Measurements from ENCODE around the gene TRPC3. TPM values are rescaled to one million over a fixed set of nuclear protein-coding genes. Genes with fewer than 3 reads are reported as not detected.

The TRPC3 gene
- polyA plus RNA-seq: under 1 TPM in 2 of 3 donors, not detected in 1; 0.08 to 0.18 TPM

GRCh38 chr4:121951521-121952110, at the start of gene TRPC3:
TRPC3 (minus strand) TSS chr4:121952060; CDS start chr4:121951680, 380 bp downstream.
- H3K27ac ChIP-seq (ENCODE audit: low read depth, low read length): no peak within 1 kb of the TSS
- 0 to 1% (median 1%) methylated on average over 51 to 69 of the region's 69 CpGs for WGBS, 3 donors

DNA sequence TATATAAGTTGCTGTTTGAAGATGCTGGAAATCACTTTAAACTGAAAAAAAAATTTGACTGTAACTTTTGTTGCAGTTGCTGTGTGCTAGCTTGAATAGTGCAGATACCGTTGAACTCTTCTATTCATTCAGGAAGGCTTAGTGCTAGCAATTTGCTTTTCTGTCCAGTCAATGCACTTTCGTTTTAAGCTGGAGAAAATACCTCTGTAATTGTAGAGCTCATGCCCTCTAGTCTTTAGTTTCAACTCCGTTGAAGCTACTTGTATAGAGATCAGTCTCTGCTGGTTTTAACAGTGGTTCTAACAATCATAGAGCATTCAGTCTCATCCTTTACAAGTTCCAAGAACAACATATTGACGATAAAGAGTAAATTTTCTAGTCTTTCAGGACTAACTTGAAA, 49.0 kb upstream of the TRPC3 start:
- 55 to 67% (median 67%) methylated on average over 4 of the region's 4 CpGs for WGBS, 3 donors
- H3K27ac ChIP-seq (ENCODE audit: low read depth, low read length): no peak overlapping the region

DNA sequence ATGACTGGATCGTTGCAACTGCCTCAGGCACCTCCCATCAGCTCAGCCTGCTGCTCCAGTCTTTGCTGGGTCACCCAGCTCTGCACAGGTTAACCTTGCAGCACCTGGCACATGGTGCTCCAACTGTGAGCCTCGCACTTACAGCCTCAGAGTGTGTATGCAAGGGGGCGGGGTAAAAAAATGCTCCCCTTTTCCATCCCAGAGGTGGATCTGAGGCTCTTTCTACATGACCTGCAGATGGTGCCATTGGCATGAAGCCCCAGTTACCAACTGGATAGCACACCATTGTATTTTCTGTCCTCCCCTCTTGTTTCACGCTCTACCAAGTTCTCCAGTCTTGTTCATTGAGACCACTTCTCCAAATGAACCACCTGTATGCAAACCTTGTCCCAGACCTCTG, 46.2 kb upstream of the TRPC3 start:
- no peak overlapping the region for H3K27ac ChIP-seq (ENCODE audit: low read depth, low read length)
- WGBS, 3 donors: 62 to 72% (median 69%) methylated on average over 4 of the region's 4 CpGs

DNA sequence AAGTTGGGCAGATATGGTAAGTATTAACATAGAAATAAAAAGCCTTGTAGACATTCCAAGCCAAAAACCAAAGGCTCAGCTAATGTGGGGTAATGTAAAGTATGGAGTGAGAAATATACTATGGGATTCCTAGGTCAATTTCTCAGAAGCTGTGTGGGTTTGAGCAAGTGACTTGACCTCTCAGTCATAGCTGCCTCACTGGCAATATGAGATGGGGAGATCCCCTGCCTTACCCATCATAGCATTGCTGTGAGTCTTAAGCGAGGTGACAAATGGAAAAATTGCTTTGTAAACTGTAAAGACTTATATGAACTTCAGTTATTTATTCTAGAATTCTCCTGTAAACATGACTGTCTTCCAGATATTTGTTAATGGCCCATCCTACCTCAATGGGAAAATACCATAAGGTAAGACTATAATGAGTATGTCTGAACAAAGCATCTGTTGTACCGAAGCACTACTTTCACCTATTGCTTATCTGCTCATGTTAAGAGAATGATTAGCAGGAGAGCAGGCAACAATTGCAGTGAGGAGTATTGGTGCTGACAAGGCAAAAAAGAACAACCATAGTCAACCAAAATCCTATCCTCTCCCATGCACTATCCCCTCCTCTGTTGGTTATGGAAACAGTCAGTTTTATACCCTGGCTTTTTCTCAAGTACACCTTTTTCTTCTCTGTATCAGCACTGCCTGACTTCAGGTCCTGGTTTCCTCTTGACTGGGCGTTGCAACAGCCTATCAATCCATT, 44.1 kb upstream of the TRPC3 start:
- 45 to 83% (median 77%) methylated on average over 3 of the region's 3 CpGs for WGBS, 3 donors
- no peak overlapping the region for H3K27ac ChIP-seq (ENCODE audit: low read depth, low read length)

GRCh38 chr4:121991968-121992367, 40.1 kb upstream of the TRPC3 start:
- no peak overlapping the region for H3K27ac ChIP-seq (ENCODE audit: low read depth, low read length)

GRCh38 chr4:121990489-121990888, 38.6 kb upstream of the TRPC3 start:
- no peak overlapping the region for H3K27ac ChIP-seq (ENCODE audit: low read depth, low read length)
- 73 to 82% (median 81%) methylated on average over 6 of the region's 6 CpGs for WGBS, 3 donors

- H3K27ac ChIP-seq (ENCODE audit: low read depth, low read length): no peak overlapping the region
- WGBS, 3 donors: 24 to 57% (median 56%) methylated on average over 10 of the region's 10 CpGs
Observed at GRCh38 chr4:121989715-121990114, 37.9 kb upstream of the TRPC3 start.

DNA sequence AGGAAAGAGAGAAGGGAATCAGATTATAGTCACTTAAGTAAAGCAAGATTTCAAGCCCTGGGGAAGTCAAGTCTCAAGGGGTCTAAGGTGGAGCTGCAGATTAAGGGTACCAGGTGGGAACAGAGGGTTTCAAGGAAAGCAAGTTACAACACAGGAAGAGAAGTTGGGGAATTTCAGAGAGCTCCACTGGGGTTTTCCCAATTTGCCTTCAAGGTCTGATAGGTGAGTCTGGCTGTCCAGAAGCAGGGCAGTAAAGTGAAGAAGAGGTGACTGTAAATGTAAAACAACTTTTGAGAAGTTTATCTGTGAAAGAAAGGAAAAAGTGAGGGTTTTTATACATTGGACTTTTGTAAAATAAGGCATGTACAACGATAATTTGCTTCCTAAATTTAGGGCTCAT, 37.1 kb upstream of the TRPC3 start:
- WGBS, 3 donors: 68 to 88% (median 88%) methylated on average over 1 of the region's 1 CpG
- no peak overlapping the region for H3K27ac ChIP-seq (ENCODE audit: low read depth, low read length)

- no peak overlapping the region for H3K27ac ChIP-seq (ENCODE audit: low read depth, low read length)
- 73 to 83% (median 73%) methylated on average over 3 of the region's 3 CpGs for WGBS, 3 donors
Observed at GRCh38 chr4:121980643-121981042, 28.8 kb upstream of the TRPC3 start.

GRCh38 chr4:121978172-121978516, 26.3 kb upstream of the TRPC3 start:
- WGBS, 3 donors: 89 to 94% (median 91%) methylated on average over 2 of the region's 2 CpGs

GRCh38 chr4:121977251-121978171, 25.7 kb upstream of the TRPC3 start:
- no peak overlapping the region for H3K27ac ChIP-seq (ENCODE audit: low read depth, low read length)
- 57 to 65% (median 62%) methylated on average over 9 of the region's 9 CpGs for WGBS, 3 donors

More at GRCh38 chr4:121978172-121978516, 26.3 kb upstream of the TRPC3 start:
- H3K27ac ChIP-seq (ENCODE audit: low read depth, low read length): no peak overlapping the region

DNA sequence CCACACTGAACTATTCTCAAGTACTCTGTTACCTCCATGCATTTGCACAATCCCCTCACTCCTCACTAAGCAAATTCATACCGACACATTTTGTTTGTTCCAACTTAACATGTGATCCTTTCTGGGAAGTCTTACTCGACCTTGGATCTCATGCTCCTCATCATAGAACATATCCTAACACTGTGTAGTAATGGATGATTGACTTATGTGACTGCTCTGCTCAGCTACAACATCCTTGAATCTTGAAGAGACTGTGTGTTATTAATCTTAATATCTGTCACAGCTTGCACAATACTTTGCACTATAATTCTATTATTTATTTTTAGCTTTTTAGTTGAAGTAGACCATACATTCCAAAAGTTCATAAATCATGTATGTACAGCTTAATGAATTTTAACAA, 23.9 kb upstream of the TRPC3 start:
- H3K27ac ChIP-seq (ENCODE audit: low read depth, low read length): no peak overlapping the region
- 43 to 72% (median 69%) methylated on average over 2 of the region's 2 CpGs for WGBS, 3 donors

DNA sequence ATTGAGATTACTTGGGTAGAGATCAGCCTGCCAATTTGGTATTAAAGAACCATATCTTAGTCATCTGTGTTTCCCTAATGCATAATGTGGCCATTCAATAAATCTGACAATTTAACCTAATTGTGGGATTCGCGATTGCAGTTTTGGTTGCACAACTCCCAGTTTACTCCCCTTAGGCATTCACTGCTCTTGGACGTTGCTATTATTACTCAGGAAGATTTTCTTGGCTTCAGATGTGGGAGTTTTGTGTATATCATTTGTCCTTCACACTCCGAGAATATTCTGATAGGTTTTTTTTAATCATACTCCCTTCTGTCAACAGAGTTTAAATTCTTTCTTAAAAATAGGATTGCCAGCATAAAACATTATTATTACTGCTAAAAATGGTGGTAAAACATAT, 22.0 kb upstream of the TRPC3 start:
- 56 to 61% (median 61%) methylated on average over 4 of the region's 4 CpGs for WGBS, 3 donors
- no peak overlapping the region for H3K27ac ChIP-seq (ENCODE audit: low read depth, low read length)

DNA sequence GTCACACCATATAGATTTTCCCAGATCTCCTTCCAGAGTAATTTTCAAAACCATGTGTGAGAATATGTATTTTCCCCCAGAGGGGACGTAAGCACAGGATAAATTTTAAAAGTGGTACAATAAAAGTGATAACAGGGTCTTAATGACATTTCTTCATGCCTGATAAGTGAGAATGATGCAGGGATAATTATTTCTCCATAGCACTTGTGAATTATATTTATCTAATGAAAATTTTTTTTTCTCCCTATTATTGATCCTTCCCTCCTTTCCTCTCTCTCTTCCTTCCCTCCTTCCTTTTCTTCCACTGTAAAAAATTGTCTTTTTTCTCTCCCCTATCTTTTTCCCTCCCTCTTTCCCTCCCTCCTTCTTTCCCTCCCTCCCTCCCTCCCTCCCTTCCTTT, 17.0 kb upstream of the TRPC3 start:
- WGBS, 3 donors: 46 to 77% (median 70%) methylated on average over 1 of the region's 1 CpG
- no peak overlapping the region for H3K27ac ChIP-seq (ENCODE audit: low read depth, low read length)

DNA sequence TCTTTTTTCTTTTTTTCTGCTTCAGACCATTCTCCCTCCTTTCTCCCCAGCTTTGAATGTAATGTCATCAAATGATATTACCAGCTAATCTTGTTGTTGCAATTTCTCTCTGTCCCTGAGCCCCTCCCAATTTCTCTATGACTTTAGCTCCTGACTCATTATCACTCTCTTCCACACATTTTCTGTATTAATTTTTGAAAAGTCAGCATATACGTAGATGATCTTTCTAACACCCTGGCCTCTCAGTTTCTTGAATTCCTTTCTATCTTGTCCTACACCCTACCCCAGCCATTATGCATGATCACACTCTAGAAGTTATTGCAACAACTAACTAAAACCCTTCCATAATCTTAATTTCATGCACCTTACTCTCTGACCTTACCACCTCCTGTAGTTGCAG, 13.1 kb upstream of the TRPC3 start:
- 90 to 97% (median 91%) methylated on average over 1 of the region's 1 CpG for WGBS, 3 donors
- no peak overlapping the region for H3K27ac ChIP-seq (ENCODE audit: low read depth, low read length)

GRCh38 chr4:121960818-121961217, 9.0 kb upstream of the TRPC3 start:
- 56 to 76% (median 66%) methylated on average over 1 of the region's 1 CpG for WGBS, 3 donors

GRCh38 chr4:121958777-121959176, 6.9 kb upstream of the TRPC3 start:
- H3K27ac ChIP-seq (ENCODE audit: low read depth, low read length): no peak overlapping the region
- WGBS, 3 donors: 64 to 83% (median 75%) methylated on average over 2 of the region's 2 CpGs

More at GRCh38 chr4:121960818-121961217, 9.0 kb upstream of the TRPC3 start:
- H3K27ac ChIP-seq (ENCODE audit: low read depth, low read length): no peak overlapping the region

- no peak overlapping the region for H3K27ac ChIP-seq (ENCODE audit: low read depth, low read length)
- 93 to 95% (median 95%) methylated on average over 3 of the region's 3 CpGs for WGBS, 3 donors
Observed at GRCh38 chr4:121957266-121957665, 5.4 kb upstream of the TRPC3 start.

- no peak overlapping the region for H3K27ac ChIP-seq (ENCODE audit: low read depth, low read length)
Observed at GRCh38 chr4:121953860-121954259, 2.0 kb upstream of the TRPC3 start.

Data from adipose tissue (tissue), 3 donors.